CD4-positive, alpha-beta T cell treated with Interleukin-12 subunit alpha and Interleukin-12 subunit beta, for 1 hour (primary cell): Measurements from ENCODE around the gene AP1M2.
"Not testable (repeated sequence)": the region's sequence is repeated elsewhere in the genome, so short reads cannot be mapped to it uniquely, and the experiment has no call there.

Experiments
- DNase-seq: peaks from one replicate; pipeline ENCODE4 v3.0.0-alpha.2; 2020

Gene AP1M2

DNA sequence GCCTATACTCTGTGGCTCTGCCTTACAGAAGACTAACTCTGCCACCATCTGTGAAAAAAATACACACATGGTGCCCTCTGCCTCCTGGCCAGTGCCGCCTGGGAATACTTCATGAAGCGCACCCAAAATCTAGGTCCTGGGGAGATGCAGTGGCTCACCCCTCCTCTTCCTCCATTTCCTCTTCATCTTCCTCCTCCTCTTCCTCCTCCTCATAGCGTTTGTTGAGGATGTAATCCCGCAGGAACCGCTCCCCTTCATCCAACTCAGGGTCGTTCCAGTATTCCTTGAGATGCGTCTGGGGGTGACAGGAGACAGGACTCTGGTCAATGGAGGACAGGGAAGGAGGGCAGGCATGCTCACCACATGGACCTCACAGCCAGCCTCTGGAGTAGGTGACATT lies 27.0 kb downstream of the AP1M2 start:
- DNase-seq: no peak

GRCh38 chr19:10557603-10558197 lies 29.4 kb downstream of the AP1M2 start:
- DNase-seq: no peak

GRCh38 chr19:10555610-10555973 lies 31.5 kb downstream of the AP1M2 start:
- DNase-seq: no peak

GRCh38 chr19:10554760-10555609 lies 32.1 kb downstream of the AP1M2 start:
- DNase-seq: no peak

GRCh38 chr19:10553943-10554381 lies 33.1 kb downstream of the AP1M2 start:
- DNase-seq: peak; percentile 79

DNA sequence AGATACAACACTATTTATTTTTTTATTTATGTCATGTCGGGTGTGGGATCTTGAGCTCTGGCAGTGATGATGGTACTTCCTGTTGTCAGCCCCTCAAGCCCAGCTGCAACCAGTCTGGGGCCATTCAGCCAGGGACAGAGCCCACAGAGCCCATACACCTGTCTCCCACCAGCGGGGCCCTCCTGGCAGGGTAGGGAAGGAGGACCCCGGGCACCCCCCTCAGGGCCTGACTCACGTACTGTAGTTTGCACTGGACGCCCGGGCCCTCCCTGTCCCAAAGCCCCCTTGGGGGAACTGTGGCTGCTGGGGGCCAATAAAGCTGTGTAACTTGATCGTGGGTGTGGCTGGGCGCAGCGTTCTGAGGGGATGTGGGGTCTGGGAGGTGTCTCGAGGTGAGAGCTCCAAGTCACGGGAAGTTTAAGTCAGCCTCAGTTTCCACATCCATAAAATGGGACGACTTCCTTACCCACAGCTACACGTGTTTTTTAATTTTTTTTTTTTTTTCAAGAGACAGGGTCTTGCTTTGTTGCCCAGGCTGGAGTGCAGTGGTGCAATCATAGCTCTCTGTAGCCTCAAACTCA lies 33.9 kb downstream of the AP1M2 start:
- DNase-seq: no peak

DNA sequence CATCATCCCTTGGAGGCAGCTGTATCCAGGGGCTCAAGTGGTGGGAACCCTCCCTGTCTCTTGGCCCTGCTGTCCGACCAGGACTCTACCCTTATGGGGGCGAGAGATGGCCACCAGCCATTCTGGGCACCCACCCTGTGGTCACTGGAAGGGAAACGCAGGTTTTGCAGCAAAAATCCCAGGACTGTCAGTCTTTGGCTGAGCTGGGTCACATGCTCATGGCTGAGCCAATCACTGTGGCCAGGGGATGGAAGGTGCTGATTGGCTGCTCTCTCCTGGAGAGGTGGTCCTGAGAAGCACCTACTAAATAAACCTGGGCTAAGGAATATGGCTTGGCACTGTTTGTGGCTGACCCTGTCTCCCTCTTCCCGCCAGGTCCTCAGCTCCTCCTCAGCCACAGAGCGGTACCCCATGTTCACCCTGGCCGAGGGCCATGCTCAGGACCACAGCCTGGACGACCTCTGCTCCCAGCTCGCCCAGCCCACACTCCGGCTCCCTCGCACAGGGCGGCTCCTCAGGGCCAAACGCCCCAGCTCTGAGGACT lies 34.5 kb downstream of the AP1M2 start:
- peak; percentile 33 for DNase-seq

DNA sequence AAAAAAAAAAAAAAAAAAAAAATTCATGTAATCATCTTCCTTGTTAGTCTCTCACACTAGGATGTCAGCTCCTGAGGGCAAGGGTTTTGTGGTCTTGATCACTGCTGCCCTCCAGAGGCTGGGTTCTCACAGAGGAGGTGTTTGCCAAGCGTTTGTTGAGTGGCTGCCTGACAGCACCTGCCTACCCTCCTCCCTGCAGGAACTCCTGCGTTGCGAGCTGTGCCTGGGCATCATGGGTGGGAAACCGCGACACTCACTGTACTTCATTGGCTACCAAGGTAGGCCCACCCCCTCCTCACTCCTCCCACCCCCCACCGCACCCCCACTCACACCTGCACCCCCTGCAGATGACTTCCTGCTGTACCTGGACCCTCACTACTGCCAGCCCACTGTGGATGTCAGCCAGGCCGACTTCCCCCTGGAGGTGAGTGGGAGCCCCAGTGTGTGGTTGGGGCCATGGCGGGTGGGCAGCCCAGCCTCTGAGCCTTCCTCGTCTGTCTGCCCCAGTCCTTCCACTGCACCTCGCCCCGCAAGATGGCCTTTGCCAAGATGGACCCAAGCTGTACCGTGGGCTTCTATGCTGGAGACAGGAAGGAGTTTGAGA lies 35.3 kb downstream of the AP1M2 start:
- peak; percentile 62 for DNase-seq

DNA sequence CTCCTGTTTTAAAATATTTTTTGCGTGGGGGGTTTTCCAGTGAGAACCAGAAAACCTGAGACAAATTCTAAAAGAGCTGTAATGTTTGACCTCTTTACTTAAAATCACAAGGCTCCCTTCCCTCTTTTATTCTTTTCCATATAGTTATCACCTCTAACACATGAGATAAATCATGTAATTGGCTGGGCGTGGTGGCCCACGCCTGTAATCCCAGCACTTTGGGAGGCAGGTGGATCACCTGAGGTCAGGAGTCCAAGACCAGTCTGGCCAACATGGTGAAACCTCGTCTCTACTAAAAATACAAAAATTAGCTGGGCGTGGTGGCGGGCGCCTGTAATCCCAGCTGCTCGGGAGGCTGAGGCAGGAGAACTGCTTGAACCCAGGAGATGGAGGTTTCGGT lies 36.1 kb downstream of the AP1M2 start:
- DNase-seq: not testable (repeated sequence)

DNA sequence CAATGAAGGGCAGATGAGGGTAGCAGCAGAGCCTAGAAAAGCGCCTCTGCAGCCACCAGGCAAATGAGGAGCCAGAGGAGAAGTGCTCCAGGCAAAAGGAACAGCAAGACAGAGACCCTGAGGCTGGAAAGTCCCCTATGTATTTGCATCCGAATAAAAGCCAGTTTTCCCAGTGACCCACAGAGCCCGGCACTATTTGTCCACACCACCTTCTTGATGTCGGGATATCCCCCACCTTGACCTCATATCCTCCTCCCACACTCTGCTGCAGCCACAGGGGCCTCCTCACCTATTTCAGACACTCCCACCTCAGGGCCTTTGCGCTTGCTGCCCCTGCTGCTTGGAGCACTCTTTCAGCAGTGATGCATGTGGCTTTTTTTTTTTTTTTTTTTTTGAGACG lies 36.8 kb downstream of the AP1M2 start:
- no peak for DNase-seq

- no peak for DNase-seq
Measured at GRCh38 chr19:10549733-10550132, 37.4 kb downstream of the AP1M2 start.

DNA sequence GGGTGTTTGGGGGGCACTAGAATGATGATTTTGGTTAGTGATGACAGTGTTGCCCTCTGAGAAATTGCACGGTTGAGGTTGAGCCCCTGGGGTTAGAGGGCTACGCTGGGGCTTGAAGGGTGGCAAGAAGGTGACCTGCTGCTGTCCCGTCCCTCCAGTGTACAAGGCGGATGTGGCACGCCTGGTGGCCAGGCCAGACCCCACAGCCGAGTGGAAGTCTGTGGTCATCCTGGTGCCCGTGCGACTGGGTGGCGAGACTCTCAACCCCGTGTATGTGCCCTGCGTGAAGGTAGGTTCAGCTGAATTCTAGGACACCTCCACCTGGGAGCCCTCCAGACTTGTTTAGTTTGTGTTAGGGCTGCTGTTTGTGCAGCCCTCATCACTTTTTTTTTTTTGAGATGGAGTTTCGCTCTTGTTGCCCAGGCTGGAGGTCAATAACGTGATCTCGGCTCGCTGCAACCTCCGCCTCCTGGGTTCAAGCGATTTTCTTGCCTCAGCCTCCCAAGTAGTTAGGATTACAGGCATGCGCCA lies 38.3 kb downstream of the AP1M2 start:
- no peak for DNase-seq

GRCh38 chr19:10546817-10547216 lies 40.3 kb downstream of the AP1M2 start:
- DNase-seq: no peak

DNA sequence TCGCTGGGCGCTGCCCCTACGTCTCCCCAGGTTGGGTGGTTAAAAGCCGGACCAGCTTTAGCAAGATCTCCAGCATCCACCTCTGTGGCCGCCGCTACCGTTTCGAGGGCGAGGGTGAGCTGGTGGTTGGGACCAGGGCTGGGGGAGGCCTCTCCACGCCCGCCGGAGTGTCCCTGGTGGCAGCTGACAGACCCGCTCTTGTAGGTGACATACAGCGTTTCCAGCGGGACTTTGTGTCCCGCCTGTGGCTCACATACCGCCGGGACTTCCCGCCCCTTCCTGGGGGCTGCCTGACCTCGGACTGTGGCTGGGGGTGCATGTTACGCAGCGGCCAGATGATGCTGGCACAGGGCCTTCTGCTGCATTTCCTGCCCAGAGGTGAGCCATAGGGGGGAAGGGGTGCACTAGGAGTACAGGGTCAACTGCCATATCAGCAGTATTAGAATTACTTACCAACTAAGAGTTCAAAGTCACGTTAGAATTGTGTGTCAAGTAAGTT lies 42.3 kb downstream of the AP1M2 start:
- no peak for DNase-seq

DNA sequence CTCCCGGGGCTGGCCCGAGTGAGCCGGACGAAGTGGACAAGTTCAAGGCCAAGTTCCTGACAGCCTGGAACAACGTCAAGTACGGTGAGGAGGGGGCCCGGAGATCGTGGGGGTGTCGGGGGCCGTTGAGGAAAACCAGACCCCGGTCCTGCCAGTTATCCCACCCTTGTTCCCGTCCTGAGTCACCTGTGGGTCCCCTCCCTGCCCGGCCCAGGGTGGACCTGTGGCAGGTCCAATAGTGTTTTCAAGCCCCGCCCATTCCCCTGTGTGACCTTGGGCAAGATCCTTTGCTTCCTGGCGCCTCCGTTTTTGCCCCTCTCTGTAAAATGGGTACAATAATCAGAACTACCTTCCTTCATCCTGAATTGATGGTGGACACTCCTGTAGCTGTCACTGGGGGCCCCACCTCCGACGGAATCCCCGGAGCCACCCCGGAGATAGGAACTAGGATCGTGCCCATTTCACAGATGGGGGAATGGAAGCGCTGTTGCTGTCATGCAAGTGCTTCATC lies 42.8 kb downstream of the AP1M2 start:
- DNase-seq: peak; percentile 28

DNA sequence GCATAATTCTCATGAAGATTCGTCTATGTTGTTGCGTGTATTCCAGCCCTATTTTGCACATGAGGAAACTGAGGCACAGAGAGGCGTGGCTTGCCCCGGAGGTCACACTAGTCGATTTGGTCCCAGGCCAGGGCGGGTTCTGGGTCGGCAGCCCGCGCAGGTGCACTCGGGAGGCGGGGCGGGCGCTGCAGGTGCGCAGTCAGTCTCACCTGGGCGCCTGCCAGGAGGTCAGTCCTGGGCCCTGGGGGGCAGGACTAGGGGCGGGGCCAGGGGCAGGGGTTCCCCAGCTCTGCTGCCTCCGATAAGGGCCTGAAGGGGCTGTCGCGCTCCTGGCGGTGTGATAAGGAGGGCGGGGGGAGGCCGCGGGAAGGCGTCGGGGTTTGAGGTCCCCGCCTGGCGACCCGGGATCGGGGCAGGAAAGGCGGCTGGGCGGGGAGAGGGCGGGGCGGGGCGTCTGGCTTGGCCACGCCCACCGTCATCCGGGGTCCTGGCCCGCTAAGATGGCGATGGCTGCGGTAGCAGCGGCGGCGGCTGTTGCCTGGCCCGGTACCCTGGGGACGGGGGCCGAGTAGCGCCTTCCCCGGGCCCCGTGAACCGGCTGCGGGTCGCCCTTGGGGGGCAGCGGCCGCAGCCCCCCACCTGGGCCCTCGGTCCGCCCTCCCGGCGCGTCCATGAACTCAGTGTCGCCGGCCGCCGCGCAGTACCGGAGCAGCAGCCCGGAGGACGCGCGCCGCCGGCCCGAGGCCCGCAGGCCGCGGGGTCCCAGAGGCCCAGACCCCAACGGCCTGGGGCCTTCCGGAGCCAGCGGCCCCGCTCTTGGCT lies 43.5 kb downstream of the AP1M2 start, which contains the start of gene ATG4D:
Gene ATG4D, plus strand, starts transcription at position 485 of the 822 bp plus-strand sequence. Its CDS starts 187 bp downstream, at position 672.
- peak; percentile 87 for DNase-seq

DNA sequence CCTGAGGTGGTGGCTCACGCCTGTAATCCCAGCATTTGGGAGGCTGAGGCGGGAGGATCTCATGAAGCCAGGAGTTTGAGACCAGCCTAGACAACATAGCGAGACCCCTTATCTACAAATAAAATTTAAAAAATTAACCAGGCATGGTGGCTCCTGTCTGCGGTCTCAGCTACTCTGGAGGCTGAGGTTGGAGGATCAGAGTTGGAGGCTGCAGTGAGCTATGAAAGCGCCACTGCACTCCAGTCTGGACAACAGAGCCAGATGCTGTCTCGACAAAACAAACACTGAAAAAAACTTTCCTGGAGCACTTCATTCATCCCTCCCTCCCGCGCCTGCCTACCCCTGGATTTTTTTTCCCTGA lies 44.1 kb downstream of the AP1M2 start:
- DNase-seq: no peak

DNA sequence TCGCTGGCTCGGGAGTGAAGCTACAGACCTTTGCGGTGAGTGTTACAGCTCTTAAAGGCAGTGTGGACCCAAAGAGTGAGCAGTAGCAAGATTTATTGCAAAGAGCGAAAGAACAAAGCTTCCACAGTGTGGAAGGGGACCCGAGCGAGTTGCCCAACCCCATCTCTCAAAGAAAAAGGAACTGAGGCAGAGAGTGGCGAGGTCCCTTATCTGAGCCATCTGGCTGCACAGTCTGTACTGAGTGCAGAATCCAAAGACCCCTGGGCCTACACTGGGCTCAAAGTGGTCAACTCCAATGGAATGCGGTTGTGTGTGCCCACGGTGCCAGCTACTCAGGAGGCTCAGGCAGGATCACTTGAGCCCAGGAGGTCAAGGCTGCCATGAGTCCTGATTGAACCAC lies 48.1 kb downstream of the AP1M2 start:
- DNase-seq: not testable (repeated sequence)

DNA sequence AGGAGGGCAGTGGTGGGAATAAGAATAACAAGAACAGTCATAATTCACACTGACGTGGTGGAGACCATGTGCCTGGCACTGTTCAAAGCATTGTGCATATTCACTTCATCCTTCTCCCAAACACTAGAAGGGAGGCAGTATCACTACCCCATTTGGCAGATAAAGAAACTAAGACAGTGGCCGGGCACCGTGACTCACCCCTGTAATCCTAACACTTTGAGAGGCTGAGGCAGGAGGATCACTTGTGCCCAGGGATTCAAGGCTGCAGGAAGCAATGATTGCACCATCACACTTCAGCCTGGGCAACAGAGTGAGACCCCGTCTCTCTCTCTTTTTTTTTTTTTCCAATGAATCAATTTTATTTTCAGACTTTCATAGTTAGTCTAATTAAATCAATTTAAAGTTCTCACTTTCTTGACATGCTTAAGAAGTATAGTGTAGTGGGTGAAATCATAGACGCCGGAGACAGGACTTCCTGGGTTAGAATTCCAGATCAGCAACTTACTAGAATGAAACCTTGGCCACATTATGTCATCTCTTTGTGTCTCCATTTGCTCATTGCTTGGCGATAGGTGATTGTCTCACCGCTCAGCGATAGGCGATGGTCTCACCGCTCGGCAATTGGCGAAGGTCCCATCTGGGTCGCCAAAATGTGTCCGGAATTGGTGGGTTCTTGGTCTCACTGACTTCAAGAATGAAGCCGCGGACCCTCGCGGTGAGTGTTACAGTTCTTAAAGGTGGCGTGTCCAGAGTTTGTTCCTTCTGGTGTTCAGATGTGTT lies 48.7 kb downstream of the AP1M2 start:
- DNase-seq: no peak

DNA sequence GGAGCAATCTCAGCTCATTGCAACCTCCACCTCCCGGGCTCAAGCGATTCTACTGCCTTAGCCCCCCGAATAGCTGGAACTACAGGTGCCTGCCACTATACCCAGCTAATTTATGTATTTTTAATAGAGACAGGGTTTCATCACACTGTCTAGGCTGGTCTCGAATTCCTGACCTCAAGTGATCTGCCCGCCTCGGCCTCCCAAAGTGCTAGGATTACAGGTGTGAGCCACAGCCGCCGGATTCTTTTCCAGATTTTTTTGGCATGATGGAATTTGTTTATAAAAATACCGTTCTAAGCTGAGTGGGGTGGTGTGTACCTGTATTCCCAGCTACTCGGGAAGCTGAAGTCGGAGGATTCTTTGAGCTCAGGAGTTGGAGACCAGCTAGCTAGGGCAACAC lies 49.4 kb downstream of the AP1M2 start:
- DNase-seq: no peak

DNA sequence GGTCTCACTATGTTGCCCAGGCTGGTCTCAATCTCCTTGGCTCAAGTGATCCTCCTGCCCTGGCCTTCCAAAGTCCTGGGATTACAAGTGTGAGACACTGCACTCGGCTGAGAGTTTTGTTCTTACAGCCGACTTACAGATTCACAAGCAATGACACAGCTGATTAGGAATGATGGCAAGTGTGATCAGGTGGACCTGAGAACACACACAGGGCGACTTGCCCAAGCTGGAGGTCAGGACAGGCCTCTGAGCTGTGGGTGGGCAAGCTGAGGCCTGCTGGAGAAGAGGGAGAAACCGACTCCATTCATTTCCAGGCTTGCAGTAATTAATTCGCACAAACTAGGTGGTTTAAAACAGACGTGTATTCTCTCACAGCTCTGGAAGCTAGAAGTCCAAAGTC lies 51.5 kb downstream of the AP1M2 start:
- DNase-seq: no peak
